ENCODE data around the gene PARVG.

- TF ChIP-seq, protein P1, sequence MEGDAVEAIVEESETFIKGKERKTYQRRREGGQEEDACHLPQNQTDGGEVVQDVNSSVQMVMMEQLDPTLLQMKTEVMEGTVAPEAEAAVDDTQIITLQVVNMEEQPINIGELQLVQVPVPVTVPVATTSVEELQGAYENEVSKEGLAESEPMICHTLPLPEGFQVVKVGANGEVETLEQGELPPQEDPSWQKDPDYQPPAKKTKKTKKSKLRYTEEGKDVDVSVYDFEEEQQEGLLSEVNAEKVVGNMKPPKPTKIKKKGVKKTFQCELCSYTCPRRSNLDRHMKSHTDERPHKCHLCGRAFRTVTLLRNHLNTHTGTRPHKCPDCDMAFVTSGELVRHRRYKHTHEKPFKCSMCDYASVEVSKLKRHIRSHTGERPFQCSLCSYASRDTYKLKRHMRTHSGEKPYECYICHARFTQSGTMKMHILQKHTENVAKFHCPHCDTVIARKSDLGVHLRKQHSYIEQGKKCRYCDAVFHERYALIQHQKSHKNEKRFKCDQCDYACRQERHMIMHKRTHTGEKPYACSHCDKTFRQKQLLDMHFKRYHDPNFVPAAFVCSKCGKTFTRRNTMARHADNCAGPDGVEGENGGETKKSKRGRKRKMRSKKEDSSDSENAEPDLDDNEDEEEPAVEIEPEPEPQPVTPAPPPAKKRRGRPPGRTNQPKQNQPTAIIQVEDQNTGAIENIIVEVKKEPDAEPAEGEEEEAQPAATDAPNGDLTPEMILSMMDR (IDR thresholded peaks at IDR 0.05; ENCODE audit: extremely low read depth in 1 of 2, insufficient read depth in 1 of 2, low read depth in 1 of 2, low read length in 2 of 2) = no peak
- TF ChIP-seq EZH2 (IDR thresholded peaks at IDR 0.05; ENCODE audit: borderline replicate concordance, low read depth, low read length, severe bottlenecking) (no peak), GATA2 (IDR thresholded peaks at IDR 0.05; ENCODE audit: insufficient read depth, insufficient read length, low read depth, low read length) (no peak), POLR2A (IDR thresholded peaks at IDR 0.05; ENCODE audit: low read depth, low read length) (no peak), POLR2AphosphoS5 (IDR thresholded peaks at IDR 0.05; ENCODE audit: insufficient read depth, low read depth, low read length) (no peak), JUN (IDR thresholded peaks at IDR 0.05; ENCODE audit: borderline replicate concordance, insufficient read depth, insufficient read length, low read depth) (no peak)
Measured at GRCh38 chr22:44207173-44207980, 26.7 kb downstream of the PARVG start.

All from endothelial cell of umbilical vein (primary cell).